Kidney tubule cell (primary cell): ENCODE measurements around the gene COL9A2.
A peak's percentile ranks its signal among the peaks of the same experiment; 100 is the strongest.

Experiments used
- DNase-seq: peaks from one replicate; pipeline ENCODE4 v3.0.0-alpha.2; 2018; ENCODE audit warnings: low spot score

COL9A2 gene

DNA sequence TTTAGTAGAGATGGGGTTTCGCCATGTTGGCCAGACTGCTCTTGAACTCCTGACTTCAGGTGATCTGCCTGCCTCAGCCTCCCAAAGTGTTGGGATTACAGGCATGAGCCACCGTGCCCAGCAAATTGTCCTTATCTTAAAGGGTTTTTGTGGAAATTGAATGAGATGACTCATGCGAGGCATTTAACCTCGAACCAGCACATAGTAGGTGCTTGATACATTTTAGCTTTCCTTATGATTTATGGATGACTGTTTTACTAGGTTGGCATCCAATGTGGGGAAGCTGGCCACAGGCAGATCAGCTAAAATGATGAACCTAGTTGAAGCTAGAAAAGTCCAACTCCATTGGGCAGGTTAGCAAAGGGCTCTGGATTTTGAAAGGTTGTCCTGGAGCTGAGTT, 1.4 kb upstream of the COL9A2 start:
- DNase-seq = no peak

DNA sequence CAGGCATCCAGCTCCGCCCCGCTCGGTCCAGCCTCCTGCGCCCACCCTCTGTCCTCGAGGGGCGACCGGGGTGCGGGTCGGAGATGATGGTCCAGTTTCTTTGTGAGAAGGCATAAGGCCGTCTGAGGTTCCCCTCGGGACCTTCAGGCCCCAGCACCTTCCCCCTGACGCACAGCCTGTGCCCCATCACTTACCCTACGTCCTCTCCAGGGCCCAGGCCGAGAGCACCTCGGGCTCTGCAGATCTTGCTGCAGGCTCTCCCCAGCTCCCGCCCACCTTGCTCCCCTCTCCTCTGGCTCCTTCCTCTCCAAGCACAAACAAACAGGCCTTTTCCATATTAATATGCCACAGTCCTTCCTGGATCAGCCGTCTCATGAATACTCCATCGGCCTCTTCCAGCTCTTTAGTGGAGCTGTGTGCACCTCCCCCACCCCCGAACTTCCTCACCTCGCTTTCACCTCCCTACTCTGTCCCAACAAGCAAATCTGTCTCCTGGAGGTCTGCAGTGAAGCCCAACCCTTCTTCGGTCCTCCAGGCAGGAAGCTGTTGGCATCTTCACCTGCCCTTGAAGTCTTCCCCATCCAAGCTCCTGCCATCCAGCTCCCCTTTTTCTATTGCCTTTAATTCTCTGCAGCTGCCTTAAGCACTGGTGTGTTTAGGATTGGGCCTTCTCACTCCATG, 448 bp upstream of the COL9A2 start:
- DNase-seq = no peak

DNA sequence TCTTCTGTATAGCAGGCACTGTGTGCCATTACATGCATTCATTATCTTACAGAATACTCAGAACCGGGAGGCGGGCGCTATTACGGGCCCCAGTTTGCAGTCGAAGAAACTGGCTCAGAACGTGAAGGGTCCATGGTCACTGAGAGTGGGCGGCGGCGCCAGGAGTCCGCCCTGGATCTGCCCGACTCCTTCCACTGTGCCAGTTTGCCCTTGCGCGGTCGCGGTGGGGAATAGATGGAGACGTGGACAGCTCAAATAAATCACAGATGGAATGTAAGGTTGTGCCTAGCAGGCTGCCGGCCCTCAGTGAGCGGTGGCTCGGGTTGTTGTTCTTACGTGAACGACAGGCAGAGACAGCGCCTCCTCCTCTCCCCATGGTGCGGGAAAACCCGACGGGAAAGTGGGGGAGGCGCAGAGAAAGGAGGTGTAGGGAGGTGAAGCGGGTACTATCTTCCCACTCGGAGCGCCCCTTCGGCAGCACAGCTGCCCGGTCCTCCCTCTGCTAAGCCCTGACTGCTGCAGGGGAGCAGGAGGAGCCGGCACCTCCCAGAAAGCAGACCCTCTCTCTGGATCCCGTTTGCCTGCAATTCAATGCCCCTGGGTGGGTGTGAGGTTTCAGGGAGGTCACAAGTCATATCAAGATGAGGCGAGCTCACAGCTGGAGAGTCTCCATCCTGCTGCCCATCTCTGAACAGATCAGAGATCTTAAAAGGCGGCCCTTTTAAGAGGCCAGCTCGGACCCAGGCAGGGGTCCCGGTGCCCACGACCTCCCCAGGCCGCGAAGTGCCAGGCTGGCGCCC, 1.1 kb downstream of the COL9A2 start:
- no peak for DNase-seq

DNA sequence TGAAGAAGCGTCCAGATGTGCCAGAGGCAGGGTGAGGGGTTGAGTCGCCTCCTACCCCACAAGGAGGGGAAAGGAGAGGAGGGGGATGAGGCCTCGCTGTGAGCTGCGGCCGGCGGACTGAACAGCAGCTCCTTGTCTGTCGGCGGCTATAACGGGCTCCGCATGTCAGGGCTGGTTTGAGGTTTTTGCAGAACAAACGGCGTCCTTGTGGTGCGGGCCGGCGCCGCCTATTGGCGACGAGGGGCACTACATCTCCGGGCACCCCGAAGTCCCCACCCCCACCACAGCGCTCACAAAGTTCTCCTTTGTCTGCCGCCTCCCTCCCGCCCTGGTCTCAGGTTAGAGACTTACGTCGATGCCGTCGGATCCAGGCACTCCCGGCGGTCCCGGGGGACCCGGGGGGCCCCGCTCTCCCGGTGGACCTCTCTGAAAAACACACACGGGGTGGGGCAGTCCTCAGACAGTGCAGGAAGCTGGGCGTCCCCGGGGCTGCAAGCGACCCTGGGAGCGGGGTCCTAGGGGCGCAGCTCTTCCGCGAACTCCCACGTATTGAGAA, 1.8 kb downstream of the COL9A2 start:
- DNase-seq = peak; percentile 77

DNA sequence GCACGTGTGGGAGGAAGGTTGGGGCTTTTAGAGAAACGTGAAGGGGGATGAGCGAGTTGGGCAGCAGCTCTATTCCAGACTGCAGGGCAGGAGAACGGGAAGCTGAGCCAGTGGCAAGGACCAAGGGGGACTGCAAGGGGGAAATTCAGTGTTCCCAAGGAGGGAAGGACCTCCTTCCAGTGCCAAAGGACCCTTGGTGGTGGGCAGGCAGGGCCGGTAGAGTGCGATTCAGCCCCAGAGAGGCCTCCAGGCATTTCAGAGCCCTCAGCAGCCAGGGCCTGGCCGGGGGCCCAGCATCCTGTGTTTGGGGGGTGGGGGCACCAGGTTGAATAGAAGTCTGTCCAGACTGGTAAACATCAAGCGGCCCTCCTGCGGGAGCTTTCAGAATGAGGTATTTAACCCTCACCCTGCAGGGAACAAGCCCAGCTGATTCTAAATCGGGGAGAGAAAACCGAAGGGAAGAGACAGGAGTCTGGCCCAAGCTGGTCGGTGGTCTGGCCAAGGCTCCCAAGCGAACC, 2.3 kb downstream of the COL9A2 start:
- DNase-seq = no peak

DNA sequence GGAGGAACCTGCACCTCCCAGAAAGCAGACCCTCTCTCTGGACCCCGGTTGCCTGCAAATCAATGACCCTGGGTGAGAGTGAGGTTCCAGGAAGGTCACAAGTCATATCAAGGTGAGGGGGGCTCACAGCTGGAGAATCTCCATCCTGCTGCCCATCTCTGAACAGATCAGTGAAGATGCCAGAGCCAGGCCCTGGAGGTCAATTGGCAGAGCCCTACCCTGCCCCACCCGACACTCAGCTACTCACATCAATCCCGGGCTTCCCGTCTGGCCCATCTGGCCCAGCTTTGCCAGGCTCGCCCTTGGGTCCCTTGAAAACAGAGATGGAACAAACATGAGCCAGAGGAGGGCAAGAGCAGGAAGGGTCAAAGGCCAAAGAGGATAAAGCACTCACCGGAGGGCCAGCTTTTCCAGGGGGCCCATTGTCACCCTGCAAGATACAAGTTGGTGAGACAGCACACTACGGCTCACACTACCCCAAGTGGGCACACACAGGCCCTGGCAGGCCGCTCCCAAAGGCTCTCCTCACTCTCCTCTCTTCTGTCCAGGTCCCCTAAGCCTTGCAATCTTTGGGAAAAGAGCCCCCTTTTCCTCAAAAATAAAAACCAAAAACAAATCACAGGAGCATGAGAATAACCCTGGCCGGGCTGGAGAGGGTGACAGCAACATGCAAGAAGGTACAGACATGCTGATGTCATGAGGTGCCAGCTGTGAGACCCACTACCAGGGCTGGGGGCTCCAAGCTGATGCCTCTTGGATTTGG, 2.9 kb downstream of the COL9A2 start:
- DNase-seq = no peak

DNA sequence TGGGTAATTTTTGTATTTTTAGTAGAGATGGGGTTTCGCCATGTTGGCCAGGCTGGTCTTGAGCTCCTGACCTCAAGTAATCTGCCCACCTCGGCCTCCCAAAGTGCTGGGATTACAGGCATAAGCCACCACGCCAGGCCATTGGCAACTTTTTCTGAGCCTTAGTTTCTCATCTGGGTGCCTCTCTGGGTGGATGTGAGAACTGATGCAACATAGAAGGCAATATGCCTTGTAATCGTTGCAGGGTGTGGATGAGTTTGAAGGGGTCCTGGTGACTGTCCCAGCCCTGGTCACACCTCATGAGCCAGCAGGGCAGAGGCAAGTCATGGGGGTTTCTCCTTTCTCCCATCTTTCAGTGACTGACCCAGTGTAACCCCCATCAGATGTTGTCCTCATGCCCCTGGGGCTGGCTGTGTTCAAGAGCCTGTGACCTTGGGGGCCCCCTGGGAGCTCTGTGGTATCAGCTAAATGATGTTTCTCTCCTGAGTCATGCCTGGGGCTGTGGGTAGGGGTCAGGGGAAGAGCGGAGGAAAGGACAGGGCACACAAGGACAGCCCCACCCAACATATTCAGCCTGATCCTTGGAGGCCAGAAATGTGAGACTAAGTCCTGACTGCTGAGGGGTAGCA, 3.6 kb downstream of the COL9A2 start:
- DNase-seq = no peak

DNA sequence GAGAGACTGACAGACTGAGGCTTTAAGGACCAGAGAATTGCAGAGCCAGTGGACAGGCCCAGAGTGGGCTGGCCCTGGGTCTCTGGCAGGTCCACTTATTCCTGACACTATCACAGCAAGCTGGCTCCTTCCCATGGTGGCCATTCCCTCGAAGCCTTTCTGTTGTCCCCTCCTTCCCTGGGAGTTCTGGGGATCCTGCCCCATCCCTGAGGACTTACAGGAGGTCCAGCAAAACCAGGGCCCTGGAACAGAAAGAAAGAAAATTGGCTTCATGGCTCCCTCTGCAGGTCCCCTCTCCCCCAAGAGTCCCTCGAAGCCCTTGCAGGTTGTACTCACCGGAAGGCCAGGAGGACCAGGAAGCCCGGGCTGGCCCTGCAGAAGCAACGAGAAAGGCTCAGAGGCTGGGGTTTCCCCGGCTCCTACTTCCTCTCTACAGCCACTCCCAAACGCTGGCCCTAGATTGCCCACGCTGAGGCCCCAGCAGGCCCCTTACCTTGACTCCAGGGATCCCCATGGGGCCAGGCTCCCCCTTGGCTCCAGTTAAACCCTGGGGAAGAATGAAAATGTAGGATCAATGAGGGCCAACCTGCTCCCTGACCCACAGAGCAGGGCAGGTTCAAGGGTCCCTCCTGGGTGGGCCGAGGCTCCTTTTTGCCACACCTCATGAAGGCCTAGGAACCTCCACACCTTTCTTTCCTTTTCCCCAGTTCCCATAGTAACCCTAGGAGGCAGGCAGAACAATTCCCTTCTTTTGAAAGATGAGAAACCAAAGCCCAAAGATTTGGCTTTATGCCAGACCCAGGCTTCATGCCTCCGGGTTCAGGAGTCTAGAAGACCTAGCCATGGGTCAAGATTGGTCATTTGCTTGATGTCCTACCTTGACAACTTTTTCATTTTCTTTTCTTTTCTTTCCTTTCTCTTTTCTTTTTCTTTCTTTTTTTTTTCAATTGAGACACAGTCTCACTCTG, 4.6 kb downstream of the COL9A2 start:
- no peak for DNase-seq

DNA sequence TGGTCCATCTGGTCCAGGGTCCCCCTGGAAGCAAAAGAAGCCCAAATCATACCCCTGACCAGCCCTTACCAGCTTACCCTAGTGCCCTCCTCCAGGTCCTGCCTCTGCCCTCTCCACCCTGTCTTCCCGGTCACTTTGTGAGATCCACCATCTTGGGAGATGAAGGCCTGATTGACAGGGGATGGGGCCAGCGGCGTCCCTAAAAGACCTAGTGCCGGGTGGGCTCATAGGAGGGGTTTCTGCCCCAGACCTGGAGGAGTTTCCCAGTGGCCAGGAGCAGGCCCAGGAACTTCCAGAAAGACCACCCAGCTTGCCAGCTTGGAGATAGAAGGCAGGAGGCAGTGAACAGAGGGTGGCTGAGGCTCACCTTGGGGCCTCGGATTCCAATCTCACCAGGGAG, 5.4 kb downstream of the COL9A2 start:
- no peak for DNase-seq

DNA sequence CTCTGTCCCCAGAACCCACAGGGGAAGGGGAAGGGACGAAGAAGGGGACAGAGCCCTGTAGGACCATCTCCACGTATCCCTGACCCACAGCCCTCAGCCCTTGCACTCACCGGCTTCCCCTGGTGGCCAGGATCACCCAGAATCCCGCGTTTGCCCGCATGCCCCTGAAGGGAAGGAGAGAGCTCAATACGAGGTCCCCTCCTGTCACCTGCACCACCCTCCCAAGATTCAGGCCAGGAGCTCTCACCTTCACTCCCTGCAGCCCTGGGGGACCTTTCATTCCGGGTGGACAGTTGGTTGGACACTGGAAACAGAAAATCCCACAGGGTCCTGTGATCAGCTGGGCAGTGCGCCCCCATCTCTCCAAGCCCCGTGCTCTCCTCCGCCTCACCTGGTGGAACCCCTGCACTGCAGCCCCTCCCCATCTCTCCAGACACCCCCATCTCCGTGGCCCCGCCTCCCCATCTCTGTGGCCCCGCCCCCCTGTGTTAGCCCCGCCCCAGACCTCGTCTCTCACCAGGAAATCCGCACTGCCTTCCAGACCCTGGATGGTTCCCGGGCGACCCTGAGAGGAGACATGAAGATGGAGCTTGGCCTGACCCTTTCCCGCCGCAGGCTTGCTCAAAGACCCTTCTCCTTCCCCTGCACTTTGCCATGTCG, 6.0 kb downstream of the COL9A2 start:
- no peak for DNase-seq

DNA sequence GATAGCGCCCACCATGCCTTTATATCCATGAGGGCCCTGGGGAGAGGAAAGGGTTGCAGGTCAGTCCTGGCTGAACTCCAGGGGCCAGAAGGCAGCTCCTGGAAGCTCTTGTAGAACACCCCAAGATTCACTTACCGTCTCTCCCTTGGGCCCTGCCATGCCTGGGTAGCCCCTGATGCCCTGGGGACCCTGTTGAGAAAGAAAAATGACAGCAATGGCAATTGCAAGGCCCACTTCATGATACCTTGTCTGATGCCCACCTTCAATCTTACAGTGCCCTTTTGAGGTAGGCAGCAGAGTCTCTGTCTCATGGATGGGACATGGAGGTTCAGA, 7.0 kb downstream of the COL9A2 start:
- DNase-seq = no peak

DNA sequence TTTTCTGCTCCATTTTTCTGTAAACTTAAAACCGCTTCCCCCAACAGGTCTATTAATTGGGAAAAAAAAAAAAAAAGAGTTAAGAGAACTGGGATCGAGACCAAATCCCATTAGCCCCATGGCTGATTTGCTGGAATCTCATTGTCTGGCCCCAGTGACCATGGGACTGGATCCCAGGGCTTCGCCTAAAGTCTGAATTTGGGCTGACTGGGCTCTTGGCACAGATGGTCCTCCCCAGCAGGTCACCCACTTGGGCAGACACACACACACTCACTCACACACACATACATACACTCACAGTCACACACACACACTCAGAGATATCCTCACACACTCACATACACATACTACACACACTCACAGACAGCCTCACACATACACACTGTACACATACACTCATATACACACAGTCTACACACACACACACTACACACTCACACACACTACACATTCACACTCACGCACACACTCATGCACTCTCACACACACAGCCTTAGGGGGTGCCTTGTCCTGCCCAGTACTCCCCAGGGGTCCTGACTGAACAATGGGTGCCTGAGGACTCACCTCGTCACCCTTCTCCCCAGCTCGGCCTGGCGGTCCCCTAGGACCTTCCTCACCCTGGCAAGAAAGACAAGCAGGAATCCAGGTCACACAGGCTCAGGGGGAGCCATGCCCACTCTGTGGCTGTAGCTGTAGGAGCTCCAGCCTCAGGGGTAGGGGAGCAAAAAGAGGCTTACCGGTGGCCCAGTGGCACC, 7.5 kb downstream of the COL9A2 start:
- DNase-seq = peak; percentile 34

DNA sequence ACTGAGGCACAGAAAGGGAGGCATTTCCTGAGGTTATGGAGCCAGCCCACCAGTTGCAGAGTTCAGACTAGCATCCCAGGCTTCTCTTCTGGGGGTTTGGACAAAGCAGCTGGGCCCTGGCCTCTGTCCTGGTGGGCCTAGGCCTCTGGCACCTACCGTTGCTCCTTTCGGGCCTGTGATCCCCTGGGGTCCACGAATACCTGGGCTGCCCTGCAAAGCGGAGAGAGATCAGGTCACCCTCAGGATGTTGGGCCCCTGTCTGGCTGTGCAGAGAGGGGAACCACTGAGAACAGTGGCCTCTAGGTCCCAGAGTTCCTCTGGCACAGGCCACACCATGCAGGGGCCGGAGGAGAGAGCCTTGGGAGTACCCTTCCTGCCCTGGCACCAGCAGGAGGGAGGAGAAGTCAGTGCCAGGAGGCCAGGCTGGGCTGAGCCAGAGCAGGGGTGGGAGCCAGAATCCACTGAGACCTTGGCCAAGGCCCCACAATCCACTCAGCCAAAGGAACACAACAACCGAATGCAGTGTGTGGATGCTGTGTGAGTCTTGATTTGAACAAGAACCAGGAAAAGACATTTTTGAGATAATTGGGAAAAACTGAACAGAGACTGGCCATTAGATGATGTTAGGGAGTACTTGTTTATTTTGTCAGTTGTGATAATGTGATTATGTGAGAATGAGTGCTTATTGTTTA, 8.9 kb downstream of the COL9A2 start:
- DNase-seq = no peak

DNA sequence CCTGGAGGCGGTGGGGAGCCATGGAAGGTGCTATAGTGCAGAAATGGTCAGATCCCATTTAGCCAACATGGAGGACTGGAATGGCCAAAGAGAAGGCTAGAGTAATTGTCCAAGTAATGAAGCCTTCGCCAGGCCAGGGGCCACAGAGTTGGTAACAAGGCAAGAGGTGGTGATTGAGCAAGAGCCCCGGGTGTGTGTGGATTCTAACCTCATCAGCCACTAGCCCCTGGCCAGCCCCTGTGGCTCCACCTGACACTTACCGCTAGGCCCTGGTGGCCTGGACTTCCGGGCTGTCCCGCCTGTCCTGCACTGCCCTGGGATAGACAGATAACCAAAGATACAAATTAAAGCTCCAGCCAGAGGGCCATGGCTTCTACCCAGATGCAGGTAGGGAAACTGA, 9.9 kb downstream of the COL9A2 start:
- no peak for DNase-seq

DNA sequence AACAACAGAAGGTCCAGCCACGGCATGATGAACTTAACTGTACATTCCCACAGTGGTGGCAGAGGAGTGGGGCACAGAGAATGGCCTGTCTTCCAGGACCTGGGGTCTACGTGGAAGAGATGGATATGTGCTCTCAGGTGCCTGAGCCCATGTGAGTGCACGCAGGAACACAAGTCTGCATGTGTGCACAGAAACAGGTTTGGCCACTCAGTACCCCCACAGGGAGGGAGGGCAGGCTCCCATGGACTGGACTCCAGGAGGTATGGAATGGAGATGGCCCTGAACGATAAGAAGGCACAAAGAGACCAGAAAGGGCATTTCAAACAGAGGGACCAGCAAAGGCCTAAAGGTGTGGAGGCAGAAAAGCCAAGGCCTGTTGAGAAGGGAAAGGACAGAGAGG, 10.8 kb downstream of the COL9A2 start:
- DNase-seq = no peak

DNA sequence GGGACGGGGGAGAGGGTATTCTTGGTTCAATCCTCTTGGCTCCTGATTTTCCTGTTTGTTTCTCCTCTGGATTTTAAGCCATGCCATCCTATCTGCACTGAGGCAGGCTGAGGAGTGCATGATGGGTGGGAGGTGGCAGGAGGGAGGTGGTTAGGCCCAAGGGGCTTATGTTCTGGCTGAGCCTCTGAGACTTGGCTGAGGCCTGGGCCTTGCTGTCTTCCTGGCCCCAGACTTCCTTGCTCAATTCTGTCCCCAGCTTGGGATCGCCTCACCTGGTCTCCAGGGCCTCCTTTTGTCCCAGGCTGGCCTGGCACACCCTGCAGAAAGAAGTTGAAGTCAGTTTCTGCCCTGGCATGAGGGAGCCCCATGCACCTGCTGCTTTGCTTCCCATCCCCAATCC, 11.2 kb downstream of the COL9A2 start:
- DNase-seq = no peak

DNA sequence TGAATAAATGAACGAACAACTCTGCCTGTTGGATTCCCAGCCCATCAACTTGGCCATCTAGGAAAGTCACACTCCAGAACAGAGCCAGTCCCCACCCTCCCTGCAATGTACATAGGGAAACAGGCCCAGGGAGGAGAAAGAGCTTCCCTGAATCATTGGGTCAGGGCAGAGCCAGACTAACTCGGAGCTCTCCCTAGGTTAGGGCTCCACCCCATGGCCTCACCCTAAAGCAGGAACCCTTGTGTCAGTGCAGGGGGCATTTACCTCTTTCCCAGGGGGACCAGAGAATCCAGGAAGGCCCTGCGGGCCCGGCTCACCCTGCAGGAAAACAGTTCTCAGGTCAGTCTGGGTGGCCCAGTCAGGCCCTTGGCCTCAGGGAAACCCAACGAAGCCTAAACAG, 11.6 kb downstream of the COL9A2 start:
- DNase-seq = peak; percentile 25

DNA sequence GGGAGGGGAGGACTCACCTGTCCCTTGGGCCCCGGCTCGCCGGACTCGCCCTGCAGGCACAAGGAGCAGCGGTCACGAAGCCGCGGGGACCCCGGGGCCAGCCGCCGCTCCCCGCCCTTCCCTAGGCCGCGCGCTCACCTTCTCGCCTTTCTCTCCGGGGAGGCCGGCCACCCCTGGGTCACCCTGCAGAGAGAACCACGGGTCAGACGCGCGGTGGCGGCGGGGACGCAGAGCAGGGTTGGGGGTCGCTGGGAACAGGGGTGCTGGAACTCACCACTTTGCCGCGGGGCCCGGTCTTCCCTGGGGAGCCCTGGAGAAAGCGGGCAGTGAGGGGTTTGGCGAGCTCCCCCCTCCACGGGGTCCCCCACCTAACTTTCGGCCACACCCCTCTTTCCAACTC, 13.3 kb downstream of the COL9A2 start:
- DNase-seq = no peak
